OCI-LY1 (cell line): ENCODE measurements around the gene CD109.

ENCODE experiments used
- EZH2 ChIP-seq: fragments of 200-600 bp; sonication (generic), shearing (Covaris generic); IDR thresholded peaks from 2 replicates; pipeline ENCODE4 v1.8.0; 2017; ENCODE audit warnings: borderline replicate concordance, mixed run types, mild to moderate bottlenecking, antibody characterized with exemption, low read length, moderate library complexity, mixed read lengths
- TF ChIP-seq, protein P1 (sequence below): fragments of 200-600 bp; sonication (generic), shearing (Covaris generic); IDR thresholded peaks from 2 replicates; pipeline ENCODE4 v1.5.1; 2017; ENCODE audit warnings: mild to moderate bottlenecking, antibody characterized with exemption, low read length, moderate library complexity, mixed read lengths

DNA sequence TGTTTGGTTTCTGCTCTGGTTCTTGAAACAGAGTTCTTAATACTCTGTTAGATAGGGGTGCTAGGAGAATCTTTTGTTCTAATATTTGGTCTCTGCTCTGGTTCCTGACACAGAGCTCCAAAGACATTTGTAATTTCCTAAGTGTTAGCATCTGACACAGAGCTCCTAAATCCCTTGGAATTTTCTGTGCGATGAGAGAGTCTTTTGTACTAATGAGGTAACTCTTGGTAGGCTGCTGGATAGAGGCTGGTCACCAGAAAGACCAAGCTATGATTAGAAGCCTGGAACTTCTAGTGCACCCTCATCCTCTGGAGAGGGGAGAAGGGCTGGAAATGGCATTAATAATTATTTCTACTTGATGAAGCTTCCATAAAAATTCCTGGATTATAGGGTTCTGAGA, 7.7 kb upstream of the CD109 start:
- TF ChIP-seq, protein P1, sequence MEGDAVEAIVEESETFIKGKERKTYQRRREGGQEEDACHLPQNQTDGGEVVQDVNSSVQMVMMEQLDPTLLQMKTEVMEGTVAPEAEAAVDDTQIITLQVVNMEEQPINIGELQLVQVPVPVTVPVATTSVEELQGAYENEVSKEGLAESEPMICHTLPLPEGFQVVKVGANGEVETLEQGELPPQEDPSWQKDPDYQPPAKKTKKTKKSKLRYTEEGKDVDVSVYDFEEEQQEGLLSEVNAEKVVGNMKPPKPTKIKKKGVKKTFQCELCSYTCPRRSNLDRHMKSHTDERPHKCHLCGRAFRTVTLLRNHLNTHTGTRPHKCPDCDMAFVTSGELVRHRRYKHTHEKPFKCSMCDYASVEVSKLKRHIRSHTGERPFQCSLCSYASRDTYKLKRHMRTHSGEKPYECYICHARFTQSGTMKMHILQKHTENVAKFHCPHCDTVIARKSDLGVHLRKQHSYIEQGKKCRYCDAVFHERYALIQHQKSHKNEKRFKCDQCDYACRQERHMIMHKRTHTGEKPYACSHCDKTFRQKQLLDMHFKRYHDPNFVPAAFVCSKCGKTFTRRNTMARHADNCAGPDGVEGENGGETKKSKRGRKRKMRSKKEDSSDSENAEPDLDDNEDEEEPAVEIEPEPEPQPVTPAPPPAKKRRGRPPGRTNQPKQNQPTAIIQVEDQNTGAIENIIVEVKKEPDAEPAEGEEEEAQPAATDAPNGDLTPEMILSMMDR = no peak
- no peak for TF ChIP-seq EZH2
